GM19467 (cell line): ENCODE data around the gene DAD1.
"Not testable (repeated sequence)": the region's sequence is repeated elsewhere in the genome, so short reads cannot be mapped to it uniquely, and the experiment has no call there.

Source experiments
- ATAC-seq: cut with Tn5 transposase; IDR thresholded peaks from one replicate; pipeline ENCODE4 v1.9.1; 2021; ENCODE audit warnings: mild to moderate bottlenecking, moderate library complexity; ENCODE audit not compliant: unreplicated experiment

DAD1 gene

GRCh38 chr14:22569737-22570131 lies 19.3 kb downstream of the DAD1 start:
- no peak for ATAC-seq

GRCh38 chr14:22569106-22569736 lies 19.8 kb downstream of the DAD1 start:
- ATAC-seq: no peak

GRCh38 chr14:22567437-22567836 lies 21.6 kb downstream of the DAD1 start:
- no peak for ATAC-seq

GRCh38 chr14:22566845-22567244 lies 22.2 kb downstream of the DAD1 start:
- ATAC-seq: no peak

DNA sequence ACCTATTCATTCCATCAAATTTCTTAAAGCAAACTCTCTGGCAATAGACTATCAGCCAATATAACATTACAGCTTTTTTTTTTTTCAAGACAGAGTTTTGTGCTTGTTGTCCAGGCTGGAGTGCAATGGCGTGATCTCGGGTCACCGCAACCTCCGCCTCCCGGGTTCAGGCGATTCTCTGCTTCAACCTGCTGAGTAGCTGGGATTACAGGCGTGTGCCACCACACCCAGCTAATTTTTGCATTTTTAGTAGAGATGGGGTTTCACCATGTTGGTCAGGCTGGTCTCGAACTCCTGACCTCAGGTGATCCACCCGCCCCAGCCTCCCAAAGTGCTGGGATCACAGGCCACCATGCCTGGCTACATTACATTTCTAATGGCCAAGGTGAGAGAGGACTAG lies 22.8 kb downstream of the DAD1 start:
- ATAC-seq: not testable (repeated sequence)

- no peak for ATAC-seq
Measured at GRCh38 chr14:22565391-22565945, 23.6 kb downstream of the DAD1 start.

GRCh38 chr14:22564463-22564862 lies 24.6 kb downstream of the DAD1 start:
- ATAC-seq: no peak

- ATAC-seq: no peak
Measured at GRCh38 chr14:22563987-22564386, 25.0 kb downstream of the DAD1 start.

DNA sequence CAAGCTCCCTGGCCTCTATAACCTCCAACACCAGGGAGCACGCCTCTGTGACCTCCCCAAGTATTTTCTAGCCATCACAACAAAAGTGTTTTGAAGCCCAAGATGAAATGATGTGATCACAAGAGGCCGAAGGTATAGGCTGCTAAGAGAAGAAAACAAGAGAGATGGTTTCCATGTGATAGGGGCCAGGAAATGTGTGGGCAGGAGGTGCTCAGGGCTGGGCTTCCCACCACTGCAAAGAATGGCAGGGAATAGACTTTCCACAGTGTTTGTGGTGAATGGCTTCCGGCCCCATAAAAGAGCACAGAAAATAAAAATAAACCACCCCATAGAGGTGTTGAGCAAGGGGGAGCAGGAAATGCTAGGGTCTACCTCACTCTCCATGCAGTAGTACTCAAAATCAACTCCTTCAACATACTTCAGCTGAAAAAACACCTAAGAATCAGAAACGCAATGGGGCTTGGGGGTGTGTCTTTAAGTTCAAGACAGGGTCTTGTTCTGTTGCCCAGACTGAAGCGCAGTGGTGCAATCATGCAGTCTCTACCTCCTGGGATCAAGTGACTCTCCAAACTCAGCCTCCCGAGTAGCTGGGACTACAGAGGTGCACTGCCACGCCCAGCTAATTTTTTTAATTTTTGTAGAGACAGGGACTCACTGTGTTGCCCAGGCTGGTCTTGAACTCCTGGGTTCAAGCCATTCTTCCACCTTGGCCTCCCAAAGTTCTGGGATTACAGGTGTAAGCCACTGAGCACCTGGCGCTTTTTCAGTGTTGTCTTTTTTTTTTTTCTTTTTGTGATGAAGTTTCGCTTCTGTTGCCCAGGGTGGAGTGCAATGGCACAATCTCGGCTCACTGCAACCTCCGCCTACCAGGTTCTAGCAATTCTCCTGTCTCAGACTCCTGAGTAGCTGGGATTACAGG lies 27.1 kb downstream of the DAD1 start:
- ATAC-seq: no peak

GRCh38 chr14:22561366-22561660 lies 27.7 kb downstream of the DAD1 start:
- no peak for ATAC-seq

DNA sequence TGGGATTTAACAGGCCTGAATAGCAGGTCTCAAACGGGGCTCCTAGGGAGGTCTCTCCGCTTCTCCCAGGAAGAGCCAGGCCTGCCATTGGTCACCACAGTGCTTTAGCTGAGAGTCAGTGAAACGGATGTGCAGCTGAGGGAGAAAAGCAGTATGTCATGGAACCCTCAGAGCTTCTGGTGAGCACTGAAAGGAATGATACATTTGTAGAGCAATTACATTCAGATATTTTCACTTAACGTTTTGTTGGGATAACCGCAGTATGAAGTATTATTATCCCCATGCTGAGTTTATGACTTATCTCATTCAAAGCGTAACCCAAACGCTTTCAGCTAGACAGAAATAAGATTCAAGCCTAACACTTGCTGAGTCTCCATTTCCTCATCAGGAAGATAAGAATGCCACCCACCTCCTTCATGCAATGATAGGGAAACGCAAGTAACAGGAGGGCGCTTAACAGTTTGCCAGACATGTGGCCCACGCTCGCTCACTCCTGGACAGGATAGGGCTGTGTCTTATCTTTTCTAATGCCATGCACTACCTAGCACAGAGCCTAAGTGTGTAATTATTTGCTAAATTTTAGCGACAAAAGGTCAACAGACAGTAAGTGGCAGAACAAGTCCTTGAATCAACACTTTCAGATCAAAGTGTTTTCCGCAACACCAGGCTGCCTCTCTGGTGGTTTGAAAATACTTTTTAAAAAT lies 28.2 kb downstream of the DAD1 start:
- no peak for ATAC-seq

DNA sequence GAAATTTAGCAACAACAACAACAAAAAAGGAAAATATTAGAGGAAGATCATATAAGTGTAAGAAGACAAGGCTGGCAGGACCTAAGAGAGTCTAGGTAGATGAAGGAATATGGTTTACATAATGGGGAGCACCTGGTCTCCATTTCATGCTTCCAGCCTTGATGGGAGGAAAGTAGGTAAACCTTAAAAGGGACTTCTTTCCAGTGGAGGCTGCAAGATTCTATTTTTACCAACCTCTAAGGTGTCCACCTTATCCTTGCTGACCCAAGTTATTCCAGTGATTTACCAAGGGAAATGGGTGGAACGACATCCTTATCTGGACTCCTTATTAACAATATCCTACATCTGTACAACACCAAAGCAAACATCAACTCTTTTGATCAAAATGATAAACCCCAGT lies 30.0 kb downstream of the DAD1 start:
- ATAC-seq: no peak

DNA sequence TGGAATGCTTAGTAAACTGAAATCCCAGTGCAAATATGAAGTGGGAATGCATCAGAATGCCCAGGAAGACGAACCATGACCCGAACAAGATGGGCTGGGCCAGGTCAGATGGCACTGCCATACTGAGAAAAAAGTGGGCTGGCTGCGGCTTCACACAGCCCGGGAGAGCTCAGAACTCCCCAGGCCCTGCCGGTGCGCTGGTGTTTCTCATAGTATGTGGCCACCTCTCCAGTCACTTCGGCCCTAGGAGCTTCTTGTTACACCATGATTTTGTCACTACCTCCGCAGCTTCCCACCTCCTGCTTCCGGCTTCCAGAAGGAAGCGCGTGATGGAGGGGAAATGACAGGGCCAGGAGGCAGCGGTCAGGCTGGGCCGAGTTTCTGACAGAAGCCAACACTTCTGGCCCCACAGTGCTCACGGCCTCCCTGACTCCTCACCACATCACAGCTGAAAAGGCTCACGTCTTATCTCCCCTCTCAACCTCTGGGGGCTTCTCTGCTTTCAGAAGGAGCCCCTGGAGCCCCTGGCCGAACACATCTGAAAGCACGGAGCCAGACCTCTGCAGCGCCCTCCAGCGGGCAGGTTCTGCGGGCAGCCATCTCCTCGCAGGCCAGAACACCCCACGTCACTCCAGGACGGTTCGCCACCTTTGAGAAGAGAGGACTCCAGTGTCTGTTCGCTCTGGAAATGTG lies 30.7 kb downstream of the DAD1 start:
- ATAC-seq: no peak

DNA sequence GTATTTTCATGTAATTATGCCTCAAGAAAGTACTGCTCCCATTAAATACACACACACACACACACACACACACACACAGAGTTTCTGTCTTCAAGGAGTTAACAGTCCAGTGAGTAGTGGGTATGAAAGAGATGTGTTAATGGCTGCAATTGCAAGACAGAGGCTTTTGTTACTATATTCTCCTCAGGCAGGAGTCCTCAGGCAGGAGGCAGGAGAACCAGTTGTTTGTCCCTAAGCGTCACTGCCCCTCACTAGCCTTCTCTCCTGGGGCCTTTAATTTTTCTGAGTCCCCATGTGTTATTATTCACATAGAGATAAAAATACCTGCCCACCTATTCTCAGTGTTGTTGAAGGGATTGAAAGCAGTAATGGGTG lies 31.2 kb downstream of the DAD1 start:
- no peak for ATAC-seq

DNA sequence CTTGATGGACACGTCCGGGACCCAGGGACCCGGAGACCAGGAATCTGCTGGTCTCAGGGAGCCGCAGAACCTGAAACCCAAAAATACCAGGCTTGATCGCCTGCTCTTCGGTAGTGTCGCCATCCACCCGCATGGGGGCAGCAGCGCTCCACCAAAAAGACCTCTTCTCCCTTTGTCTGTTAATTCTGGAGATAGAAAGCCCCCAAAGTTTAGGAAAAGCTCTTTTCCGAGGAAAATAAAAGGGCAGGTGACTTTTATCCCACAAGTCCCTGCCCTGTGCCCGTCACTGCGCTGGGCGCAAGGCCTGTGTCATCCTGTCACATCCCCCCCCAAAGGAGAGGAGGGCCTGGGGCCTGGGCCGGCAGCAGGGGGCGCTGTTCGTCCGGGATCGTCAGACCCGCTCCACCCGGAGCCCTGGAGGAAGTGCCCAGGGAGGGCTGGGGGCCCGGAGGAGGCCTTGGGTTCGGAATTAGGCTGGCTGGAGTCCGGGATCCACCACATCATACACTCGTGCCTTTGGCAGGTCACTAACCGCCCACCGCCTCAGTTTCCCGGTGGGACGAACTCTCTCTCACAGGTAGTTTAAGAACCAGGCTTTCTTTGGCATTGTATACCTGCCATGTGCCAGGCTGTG lies 31.9 kb downstream of the DAD1 start:
- peak; percentile 24 for ATAC-seq

- ATAC-seq: peak; percentile 70
Measured at GRCh38 chr14:22556021-22556989, 32.7 kb downstream of the DAD1 start.

- ATAC-seq: peak; percentile 5
Measured at GRCh38 chr14:22555384-22556011, 33.5 kb downstream of the DAD1 start.

DNA sequence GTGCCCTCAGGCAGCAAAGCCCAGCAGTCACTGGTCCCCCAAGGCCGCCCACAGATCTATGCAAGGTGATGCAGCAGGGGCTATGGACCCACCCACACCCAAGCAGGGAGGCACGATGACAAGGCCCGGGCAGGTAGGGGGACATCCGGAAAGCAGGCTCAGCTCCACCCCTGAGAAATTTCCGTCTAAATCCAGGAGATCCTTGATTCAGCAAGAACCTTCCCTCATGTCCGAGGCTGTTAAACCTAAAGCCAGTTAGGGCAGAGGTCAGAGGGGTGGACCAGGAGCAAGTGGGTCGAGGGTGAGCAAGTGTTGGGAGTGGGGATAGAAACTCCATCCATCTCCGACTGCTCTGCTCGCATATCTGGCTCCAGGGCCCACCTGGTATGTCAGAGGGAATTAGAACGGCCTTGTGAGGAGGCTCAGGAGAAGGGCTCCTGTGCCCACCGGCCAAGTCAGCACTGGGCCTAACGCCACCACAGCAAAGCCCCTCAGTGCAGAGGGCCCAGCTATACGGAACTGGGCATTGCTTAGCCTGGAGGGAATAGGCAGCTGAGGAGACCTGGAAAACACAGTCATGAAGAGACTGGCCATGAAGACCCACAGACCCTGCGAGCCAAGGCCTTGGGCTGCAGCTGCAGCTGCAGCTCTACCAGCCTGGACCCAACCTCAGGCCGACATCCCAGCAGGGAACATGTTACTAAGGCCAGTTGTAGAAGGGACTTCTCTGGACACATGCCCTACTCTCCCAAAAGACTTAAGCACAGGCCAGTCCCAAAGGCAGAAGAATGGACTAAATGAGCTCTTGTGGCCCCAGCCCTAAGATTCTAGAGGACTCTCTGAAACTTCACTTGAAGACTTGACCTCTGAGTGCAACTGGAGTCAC lies 34.3 kb downstream of the DAD1 start:
- ATAC-seq: no peak
